Stimulated activated CD8-positive, alpha-beta memory T cell treated with anti-CD3 and anti-CD28 coated beads, Interleukin-12 subunit alpha, Interleukin-12 subunit beta, amount 100 ng/mL, for 1 hour (primary cell): ENCODE data around the gene RALGAPA2.

Experiments used
- DNase-seq: peaks from one replicate; pipeline ENCODE4 v3.0.0-alpha.2; 2020; ENCODE audit warnings: low read depth

The RALGAPA2 gene

DNA sequence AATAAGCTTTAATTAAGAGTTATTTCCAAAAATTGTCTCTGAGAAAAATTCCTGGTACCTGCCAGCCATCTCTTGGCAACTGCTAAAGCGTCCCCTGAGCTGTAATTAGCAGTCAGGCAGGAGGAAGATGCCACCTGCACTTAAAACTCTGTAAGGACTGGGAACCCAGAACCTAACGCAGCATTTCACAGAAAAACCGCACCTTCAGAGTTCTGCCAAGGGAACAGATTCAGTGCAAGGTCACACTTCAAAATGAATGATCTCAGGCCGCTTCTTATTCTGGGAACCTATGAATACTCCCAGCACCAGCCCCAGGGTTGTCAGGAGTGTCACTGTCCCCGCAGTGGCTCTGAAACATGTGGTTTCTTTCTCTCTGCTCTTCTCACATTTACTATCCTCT is 307.8 kb downstream of the RALGAPA2 start:
- no peak for DNase-seq

DNA sequence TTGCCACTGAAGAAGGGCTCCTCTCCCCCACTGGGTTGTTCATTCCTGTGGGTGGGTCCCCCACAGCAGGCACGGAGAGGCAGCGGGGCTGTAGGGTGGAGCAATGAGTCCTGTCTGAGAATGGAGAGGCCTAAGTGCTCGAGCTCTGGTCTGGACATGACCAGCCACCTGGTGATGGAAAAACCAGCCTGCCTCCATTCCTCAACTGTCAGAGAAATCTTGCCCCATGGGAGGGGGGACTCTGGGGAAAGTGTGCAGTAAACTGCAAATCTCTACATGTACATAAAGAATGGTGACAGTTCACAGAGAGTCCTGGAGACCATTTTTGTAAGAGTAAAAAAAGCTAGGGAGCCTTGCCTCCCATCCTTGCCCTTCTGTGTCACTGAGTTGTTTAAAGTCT is 310.5 kb downstream of the RALGAPA2 start:
- no peak for DNase-seq

DNA sequence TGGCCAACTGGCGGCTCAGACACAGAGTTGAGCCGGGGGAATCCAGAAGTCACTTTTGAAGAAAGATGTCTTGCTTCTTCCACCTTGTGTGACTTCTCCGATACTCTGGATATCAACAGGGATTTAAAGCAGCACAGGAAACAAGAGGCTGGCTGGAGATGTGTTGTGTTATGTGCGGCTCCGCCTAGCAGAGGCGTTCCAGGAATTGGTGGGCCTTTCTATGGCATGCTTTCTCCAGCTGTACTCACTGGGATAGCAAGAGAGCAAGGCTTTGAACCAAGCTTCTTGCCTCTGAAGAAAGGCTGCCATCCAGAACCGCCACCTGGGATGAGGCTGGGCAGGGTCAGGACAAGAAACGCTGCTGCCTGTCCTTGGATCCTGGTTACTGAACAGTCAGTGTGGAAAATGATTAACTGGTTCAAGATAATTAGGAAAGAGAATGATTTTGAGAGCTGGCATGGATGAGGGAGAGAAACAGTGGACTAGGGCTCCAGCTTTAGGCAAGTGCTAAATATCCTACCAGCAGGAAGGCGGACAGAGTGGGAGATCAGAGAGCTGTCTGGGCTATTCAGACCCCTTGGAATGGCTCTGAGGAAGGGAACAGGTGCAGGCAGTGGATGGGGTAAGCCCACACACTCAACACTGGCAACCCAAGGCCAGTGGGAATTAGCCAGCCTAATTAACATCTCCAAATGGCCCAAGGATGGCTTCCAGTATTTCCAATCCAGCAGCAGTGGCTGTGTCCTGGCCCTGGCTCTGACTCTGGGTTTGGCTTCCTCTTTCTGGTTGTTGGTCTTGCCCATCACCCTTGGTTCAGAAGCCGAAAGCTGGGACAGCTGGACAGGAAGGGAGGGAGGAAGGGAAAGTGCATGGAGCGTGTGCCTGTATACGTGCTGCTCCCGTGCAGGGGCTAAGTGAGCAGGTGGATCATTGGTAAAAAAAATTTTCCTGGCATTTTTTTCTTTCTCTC is 312.6 kb downstream of the RALGAPA2 start:
- DNase-seq, result no peak

DNA sequence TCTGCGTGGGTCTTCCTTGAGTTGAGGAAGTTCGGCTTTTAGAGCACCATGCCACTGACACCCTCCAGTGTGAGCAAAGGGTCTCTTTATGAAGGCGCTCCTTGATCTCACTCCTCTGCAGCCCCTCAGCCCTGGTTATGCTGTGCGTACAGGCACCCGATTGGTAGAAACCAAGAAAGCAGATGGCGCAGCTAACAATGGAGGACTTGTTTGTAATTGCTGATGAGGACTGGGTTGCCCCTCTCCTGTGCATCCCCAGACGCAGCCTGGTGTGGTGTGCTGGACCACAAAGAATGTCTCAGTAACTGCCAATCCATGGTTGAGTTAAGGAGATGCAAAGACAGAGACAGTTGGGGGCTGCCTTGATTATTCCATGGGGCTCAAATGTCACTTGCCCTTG is 314.3 kb downstream of the RALGAPA2 start:
- DNase-seq, result no peak

DNA sequence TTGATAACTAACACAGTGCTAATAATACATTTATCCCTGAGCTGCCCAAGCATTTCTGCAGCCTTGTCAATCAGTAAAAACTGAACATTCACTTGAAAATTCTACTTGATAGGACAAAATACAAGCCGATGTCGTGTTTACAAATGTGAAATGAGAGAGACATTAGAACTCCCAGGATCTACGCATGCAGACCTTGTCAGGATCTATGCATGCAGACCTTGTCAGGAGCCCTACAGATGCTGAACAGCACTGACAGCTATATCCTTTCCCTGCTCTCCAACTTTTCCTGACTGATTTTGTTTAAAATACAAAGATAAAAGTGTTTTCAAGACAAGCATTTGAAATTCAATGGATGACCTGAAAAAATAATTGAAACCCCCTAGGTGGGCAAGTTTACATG is 315.6 kb downstream of the RALGAPA2 start:
- DNase-seq, result no peak

DNA sequence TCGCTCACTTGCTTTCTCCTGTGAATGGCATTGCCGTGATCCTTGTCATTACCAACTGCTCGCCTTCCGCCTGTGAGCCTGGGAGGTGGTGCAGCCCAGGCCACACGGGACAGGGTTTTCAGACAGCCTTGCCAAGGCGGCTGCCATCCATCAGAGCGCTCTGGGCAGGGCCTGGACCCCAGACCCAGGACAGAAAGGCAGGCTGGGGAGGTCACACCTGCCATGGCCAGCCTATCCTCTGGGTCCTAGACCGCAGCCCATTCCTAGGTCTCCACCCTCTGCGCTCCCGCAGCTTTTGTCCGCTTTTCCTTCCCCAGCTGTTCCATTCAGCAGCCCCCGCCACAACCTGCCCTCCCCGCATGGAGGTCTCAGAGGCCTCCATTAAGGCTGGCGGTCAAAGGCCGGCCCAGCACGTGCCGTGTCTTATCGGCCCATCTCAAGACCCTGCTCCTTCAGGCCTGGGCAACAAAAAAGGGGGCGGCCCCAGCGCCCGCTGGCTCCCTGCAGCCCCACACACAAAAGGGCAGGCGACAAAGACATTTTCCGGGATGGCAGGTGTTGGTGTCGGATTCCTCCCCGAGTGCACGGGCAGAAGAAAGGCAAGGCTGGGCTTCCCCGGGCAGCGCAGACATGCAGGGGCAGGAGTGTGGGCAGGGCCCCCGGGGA is 316.4 kb downstream of the RALGAPA2 start:
- no peak for DNase-seq

DNA sequence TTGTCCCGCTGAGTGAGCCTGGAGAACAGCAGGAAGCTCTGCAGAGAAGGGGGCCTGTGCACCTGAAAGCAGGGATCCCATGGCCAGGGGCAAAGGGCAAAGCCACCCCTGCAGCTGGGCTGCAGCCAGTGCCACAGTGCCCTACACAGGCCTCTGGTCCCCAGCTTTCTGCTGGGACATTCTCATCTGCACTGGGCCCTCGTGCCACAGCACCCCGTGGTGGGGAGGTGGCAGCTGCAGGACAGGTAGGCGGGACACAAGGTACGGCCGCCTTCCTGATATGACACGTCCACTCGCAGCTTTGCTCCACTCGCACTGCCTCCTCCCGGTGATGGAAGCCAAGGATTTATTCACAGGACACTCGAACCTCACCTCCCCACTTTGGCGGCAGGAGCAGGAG is 317.4 kb downstream of the RALGAPA2 start:
- no peak for DNase-seq

DNA sequence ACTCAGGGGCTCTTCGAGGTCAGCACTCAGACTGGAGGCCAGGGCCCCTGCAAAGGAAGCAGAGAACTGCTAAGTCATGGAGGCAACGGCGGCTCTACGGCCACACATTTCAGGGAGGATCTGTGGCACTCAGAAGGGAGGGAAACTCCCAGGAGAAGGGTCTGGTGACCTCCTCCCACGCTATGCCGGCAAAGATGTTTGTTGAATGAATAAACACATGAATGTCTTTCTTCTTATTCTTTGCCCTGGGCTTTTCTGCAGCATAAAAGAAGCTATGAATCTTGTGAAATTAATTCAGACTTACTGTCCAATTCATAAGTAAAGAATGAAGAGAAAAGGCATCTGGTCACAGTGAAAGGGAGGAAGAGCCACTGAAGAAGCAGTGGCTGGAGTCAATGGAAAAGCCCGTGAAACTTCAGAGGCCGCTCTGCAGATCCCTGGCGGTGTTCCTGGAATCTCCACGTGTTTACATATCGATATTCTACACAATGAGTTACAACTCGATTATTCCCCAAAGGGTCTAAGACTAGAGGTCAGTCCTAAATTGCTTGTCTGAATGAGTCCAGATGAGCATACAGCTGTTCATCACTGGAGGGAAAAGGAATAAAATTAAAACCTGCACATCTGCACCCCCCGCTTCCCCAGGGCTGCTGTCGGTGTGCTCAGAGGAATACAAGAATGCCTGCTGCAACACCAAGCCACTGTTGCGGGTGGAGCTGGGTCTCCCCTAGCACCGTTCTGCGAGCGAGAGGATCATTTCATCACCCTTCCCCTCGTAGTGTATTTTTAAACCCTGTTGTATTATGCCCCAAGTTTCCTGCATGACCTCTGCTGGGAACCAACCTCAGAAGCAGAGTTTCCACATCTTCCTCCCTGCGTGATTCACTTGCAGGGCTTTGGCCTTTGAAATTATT is 319.0 kb downstream of the RALGAPA2 start:
- no peak for DNase-seq

DNA sequence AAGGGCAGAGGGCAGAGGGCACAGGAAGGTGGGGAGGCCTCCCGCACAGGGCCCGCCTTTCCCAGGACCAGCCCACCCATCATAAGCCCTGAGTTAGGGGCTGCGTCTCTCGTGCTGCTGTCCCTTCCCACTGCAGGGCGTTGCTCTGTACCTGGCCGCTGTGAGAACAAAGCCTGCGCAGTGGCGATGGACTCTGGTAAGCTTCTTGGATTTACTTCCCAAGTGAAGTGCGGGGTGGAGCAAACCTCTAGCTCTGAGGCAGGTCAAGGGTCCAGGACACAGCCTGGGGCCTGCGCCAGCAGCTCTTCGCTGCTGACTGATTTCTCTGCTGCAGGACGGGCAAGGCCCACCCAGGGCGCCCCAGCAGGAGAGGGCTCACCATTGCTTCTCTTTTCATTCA is 320.7 kb downstream of the RALGAPA2 start:
- no peak for DNase-seq

DNA sequence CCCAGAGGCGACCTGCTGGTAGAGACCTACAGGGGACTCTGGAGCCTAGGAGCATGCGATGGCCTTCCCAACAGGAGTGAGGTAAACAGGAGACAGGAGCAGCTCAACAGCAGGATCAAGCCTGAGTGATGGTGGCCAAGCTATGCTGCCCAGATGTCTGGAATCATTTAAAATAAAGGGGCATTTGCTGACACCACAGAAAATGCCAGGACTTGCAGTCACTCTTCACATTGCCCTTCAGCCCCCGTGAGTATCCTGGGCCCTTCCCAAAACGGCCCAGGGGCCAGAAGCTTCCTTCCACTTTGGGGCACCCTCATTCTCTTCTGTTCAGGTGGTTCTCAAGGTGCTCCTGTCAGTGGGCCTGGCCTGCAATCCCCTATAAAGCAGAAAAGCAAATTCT is 321.3 kb downstream of the RALGAPA2 start:
- no peak for DNase-seq

DNA sequence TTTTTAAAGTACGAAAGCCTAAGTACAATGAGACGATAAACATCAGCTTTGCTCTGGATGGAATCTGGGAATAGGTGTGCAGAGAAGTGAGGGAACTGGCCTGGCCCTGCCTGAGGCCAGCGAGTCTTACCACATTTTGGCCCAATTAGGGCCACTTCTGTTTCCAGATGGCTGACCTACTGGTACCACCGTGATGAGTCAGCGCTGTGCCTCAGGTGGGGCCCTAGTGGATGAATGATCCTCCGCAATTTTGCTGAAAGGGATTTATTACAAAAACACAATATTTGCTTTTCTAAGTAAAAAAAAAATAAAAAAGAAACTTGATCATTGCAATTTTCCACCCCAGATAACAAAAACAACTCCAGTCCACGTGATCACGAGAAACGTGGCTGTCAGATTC is 322.1 kb downstream of the RALGAPA2 start:
- no peak for DNase-seq

DNA sequence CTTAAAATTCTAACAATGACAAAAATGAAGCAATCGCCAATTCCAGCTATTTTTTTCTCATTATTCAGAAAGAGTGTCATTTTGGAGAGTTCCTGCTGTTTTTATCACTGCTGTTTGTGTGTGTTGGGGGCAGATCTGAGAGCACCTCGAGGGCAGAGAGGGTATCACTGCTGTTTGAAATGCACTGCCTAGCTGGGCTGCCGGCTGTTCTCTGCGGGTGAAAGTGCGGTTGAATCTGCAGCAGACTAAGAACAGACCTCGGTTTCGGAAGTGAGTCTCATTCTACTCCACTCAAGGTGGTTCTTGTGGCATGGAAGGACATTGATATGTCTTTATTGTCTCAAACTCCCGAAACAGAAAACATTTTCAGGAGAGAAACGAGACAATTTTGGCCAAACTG is 326.3 kb downstream of the RALGAPA2 start:
- DNase-seq, result no peak

DNA sequence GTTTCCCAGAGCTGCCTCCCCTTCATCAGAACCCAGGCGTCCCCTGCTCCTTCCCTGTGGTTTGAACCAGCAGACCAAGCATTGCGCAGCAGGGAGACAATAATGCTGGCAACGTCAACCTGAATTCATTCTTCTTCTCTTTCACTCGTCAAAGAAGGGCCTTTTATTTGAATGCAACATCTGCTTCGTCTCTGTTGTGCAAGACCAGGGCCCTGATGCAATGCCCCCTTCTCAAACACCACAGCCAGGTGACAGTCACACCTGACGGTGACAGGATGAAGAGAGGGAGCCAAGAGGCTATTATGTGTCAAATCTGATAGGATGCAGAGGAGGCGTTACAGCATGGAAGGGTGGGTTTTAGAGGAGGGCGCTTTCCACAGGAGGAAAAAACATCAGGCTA is 336.6 kb downstream of the RALGAPA2 start:
- DNase-seq, result no peak

DNA sequence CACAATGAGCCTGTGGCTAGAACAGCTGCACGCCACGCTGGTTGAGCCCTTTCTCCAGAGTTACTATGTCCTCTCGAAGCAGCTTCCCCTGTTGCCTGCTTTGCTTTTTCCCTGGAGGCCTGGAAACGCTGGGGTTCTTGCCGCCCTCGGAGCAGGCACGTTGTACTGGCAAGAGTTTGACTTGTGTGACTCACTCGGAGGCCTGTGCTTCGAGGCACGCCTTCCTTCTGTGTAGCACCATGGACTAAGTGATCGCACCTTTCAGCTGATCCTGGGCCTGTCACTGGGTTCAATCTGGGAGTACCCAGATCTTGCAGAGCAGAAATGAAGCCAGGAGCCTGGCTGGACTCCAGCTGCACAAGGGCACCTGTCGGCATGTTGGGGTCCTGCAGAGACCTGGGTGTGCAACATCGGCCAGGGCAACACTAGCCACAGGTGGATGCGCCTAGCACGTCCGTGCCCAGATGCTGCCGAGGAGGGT is 339.3 kb downstream of the RALGAPA2 start:
- no peak for DNase-seq

DNA sequence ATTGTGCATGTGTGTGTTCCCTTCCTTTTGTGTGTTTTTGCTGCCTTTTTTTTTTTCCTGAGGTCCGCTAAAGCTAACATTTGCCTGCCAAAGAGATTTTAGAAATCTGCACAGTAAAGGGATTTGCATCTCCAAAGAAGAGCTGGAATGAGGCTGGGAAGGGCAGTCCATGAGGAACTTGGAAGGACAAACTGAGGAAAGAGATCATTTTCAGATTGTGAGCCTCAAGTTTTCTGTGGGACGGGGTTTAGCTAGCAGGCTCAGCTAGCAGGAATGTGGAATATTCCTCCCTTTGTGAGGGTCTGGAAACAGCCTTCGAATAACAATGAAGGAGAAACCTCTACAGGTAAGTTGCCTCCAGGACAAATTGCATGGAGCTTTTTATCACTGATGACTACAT is 340.8 kb downstream of the RALGAPA2 start:
- DNase-seq, result no peak

DNA sequence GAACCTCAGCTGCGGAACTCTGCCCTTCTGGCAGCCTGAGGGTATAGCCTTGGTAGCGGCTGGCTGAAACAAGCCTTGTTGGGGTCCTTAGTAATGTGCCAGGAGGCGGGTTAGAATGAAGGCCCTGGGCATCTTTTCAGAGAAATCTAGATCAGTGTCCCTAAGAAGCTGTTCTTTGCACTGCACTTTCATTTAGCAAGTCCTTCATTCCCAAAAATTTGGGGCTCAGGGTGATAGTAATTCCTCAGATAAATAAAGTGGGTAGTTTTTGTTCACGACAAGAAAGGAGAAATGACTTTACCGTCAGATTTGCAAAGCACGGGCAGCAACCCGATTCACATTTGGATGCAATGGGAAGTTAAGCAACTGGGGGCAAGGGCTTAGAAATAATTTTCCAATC is 341.4 kb downstream of the RALGAPA2 start:
- no peak for DNase-seq

DNA sequence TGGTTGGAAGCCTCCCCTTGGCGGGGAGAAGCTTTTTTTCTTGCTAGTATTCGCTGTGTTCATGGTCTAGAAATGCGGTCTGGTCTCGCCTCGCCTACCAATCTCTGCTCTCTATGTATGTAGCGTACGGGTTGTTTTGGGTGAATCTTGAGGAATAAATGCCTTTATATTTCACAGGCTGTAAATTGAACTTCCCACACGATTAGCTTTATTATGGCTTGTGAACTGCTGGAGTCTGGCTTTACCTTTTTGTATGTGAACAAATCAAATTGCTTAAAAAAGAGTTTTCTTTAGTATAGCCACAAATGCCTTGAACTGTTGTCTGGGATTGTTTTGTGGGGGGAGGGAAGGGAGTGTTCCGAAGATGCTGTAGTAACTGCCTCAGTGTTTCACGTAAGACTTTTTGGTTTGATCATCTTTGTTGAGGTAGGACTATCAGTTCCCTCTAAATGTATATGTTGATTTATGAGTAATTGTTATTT is 342.3 kb downstream of the RALGAPA2 start:
- DNase-seq, result no peak

DNA sequence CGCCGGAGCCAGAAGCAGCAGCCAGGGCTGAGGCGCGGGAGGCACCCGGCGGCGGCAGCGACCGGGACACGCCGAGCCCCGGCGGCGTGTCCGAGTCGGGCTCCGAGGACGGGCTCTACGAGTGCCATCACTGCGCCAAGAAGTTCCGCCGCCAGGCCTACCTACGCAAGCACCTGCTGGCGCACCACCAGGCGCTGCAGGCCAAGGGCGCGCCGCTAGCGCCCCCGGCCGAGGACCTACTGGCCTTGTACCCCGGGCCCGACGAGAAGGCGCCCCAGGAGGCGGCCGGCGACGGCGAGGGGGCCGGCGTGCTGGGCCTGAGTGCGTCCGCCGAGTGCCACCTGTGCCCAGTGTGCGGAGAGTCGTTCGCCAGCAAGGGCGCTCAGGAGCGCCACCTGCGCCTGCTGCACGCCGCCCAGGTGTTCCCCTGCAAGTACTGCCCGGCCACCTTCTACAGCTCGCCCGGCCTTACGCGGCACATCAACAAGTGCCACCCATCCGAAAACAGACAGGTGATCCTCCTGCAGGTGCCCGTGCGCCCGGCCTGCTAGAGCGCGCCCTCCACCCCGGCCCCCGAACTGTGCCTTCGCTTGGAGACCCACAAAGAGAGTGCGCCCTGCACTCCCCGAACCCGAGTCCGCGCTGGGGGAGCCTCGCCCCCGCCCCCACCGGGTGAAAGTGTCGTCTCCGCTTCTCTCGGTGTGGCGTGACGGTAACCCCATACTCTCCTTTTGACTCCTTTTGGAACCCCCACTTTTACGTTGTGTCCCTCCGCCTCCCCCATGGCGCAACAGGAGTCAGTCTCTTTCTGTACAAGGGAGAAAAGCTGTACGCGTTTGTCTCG is 343.0 kb downstream of the RALGAPA2 start:
- no peak for DNase-seq

DNA sequence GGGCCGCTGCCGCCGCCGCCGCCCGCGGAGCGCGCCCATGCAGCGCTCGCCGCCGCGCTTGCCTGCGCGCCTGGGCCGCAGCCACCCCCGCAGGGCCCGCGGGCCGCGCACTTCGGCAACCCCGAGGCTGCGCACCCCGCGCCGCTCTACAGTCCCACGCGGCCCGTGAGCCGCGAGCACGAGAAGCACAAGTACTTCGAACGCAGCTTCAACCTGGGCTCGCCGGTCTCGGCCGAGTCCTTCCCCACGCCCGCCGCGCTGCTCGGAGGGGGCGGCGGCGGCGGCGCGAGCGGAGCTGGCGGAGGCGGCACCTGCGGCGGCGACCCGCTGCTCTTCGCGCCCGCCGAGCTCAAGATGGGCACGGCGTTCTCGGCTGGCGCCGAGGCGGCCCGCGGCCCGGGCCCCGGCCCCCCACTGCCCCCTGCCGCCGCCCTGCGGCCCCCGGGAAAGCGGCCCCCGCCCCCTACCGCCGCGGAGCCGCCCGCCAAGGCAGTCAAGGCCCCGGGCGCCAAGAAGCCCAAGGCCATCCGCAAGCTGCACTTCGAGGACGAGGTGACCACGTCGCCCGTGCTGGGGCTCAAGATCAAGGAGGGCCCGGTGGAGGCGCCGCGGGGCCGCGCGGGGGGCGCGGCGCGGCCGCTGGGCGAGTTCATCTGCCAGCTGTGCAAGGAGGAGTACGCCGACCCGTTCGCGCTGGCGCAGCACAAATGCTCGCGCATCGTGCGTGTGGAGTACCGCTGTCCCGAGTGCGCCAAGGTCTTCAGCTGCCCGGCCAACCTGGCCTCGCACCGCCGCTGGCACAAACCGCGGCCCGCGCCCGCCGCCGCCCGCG is 343.8 kb downstream of the RALGAPA2 start:
- no peak for DNase-seq
